Spleen (tissue), 7 donors: ENCODE results near the gene SRPK2.

Experiments used
- POLR2AphosphoS5 ChIP-seq, 3 donors: sonication (generic); formaldehyde crosslinking; IDR thresholded peaks; one replicate each; pipeline ENCODE4 v1.5.1; 2017; ENCODE audit warnings: antibody characterized with exemption in 3 of 3
- TF ChIP-seq, protein P1 (sequence below), 11 experiments: fragments of 200-600 bp in 7 of 11; fragments of 450-650 bp in 4 of 11; sonication (generic) in 4 of 11; IDR thresholded peaks in 8 of 11; conservative IDR thresholded peaks in 3 of 11; 1 replicate in 7 of 11; 2 replicates in 4 of 11; pipeline versions ENCODE4 v1.4.0 to v1.8.0; 2016 to 2021; ENCODE audit warnings: antibody characterized with exemption in 11 of 11, inconsistent platforms in 4 of 11, mild to moderate bottlenecking in 1 of 11
- donor health status: DM: no; HTN: no; CAD: no; lungs with moderate emphysema.
- donor health status: DM: no; HTN: no; CAD: no.
- donor health status: DM: no; HTN: no; CAD: no.

DNA sequence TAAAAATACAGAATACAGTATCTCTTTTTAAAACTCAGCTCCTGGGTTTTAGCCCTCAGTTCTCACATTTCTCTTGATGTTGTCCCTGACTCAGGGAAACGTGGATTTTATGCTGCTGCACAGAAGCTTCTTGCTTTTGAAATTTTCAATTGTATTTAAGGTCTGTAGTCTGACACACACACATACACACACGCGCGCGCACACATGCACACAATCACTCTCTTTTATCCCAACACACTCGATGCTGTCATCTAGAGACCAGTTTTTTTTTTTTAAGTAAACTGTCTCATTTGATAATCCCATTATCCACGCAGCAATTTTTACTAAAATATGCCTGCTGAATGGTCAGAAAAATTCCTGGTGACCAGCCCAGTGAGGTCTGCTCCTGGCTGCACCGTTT, 266.1 kb downstream of the SRPK2 start:
- TF ChIP-seq, protein P1, sequence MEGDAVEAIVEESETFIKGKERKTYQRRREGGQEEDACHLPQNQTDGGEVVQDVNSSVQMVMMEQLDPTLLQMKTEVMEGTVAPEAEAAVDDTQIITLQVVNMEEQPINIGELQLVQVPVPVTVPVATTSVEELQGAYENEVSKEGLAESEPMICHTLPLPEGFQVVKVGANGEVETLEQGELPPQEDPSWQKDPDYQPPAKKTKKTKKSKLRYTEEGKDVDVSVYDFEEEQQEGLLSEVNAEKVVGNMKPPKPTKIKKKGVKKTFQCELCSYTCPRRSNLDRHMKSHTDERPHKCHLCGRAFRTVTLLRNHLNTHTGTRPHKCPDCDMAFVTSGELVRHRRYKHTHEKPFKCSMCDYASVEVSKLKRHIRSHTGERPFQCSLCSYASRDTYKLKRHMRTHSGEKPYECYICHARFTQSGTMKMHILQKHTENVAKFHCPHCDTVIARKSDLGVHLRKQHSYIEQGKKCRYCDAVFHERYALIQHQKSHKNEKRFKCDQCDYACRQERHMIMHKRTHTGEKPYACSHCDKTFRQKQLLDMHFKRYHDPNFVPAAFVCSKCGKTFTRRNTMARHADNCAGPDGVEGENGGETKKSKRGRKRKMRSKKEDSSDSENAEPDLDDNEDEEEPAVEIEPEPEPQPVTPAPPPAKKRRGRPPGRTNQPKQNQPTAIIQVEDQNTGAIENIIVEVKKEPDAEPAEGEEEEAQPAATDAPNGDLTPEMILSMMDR (IDR thresholded peaks at IDR 0.05 in 8 of 11, conservative IDR thresholded peaks at IDR 0.05 in 3 of 11) = no peak
- TF ChIP-seq POLR2AphosphoS5 (IDR thresholded peaks at IDR 0.05) = no peak
